Measurements from ENCODE around the gene SLC9A4. TPM values are rescaled to one million over a fixed set of nuclear protein-coding genes. Genes with fewer than 3 reads are reported as not detected.
A peak's percentile ranks its signal among the peaks of the same experiment; 100 is the strongest.
"Not testable (repeated sequence)": the region's sequence is repeated elsewhere in the genome, so short reads cannot be mapped to it uniquely, and the experiment has no call there.

Gene SLC9A4
- total and polyA plus RNA-seq, 12 donors: 0.07 TPM; not detected in 11

GRCh38 chr2:102558463-102558862 is 85.4 kb downstream of the SLC9A4 start:
- intact Hi-C loops (cut with DNase I): no loop called here
- no peak for DNase-seq
- Histone ChIP-seq H3K9me3 (no peaks in the 10 kb centered on the region), H3K27ac (no peak overlapping the region), H3K4me3 (no peak overlapping the region), H3K27me3 (no peaks in the 10 kb centered on the region), H3K36me3 (no peaks in the 10 kb centered on the region), H3K4me1 (no peaks in the 10 kb centered on the region)
- WGBS, 2 donors: 92 to 94% methylated on average over 1 of the region's 1 CpG
- TF ChIP-seq CTCF (IDR thresholded peaks at IDR 0.05): no peak
- no peak for ATAC-seq

GRCh38 chr2:102562542-102562941 is 89.5 kb downstream of the SLC9A4 start:
- ATAC-seq; H3K27ac ChIP-seq; H3K27me3 ChIP-seq; H3K4me3 ChIP-seq; H3K36me3 ChIP-seq; H3K4me1 ChIP-seq; intact Hi-C loops (cut with DNase I); DNase-seq: not testable (repeated sequence)
- WGBS, 2 donors: 75 to 80% methylated on average over 1 of the region's 1 CpG
- H3K9me3 ChIP-seq: peaks cover 0 to 18% (median 8%) of the 10 kb centered on the region in 11 donors

- Histone ChIP-seq H3K27ac (no peak overlapping the region), H3K4me3 (no peak overlapping the region), H3K36me3 (no peaks in the 10 kb centered on the region), H3K27me3 (no peaks in the 10 kb centered on the region), H3K9me3 (peaks cover 0 to 58% (median 5%) of the 10 kb centered on the region in 11 donors), H3K4me1 (no peaks in the 10 kb centered on the region)
- intact Hi-C loops (cut with DNase I): no loop called here
- no peak for DNase-seq
- no peak for ATAC-seq
- TF ChIP-seq CTCF (IDR thresholded peaks at IDR 0.05): no peak
- 94 to 98% methylated on average over 1 of the region's 1 CpG for WGBS, 2 donors
Measured at GRCh38 chr2:102575888-102576287, 102.9 kb downstream of the SLC9A4 start.

- Histone ChIP-seq H3K36me3 (no peaks in the 10 kb centered on the region), H3K9me3 (peaks cover 0 to 52% (median 5%) of the 10 kb centered on the region in 11 donors), H3K4me3 (no peak overlapping the region), H3K27me3 (no peaks in the 10 kb centered on the region), H3K4me1 (peaks cover 0 to 8% (median 0%) of the 10 kb centered on the region in 9 donors), H3K27ac (no peak overlapping the region)
- intact Hi-C loops (cut with DNase I): no loop called here
- DNase-seq (no peak), ATAC-seq (no peak)
- no peak for TF ChIP-seq CTCF (IDR thresholded peaks at IDR 0.05)
- whole genome bisulfite sequencing, 2 donors: 71 to 79% methylated on average over 2 of the region's 2 CpGs
Measured at GRCh38 chr2:102578376-102578775, 105.3 kb downstream of the SLC9A4 start.

GRCh38 chr2:102581911-102582310 is 108.9 kb downstream of the SLC9A4 start:
- intact Hi-C loops (cut with DNase I): no loop called here
- Histone ChIP-seq H3K27ac (no peak overlapping the region), H3K36me3 (no peaks in the 10 kb centered on the region), H3K4me1 (peaks cover 0 to 8% (median 0%) of the 10 kb centered on the region in 9 donors), H3K9me3 (peaks cover 0 to 27% (median 0%) of the 10 kb centered on the region in 11 donors), H3K27me3 (peaks cover 0 to 3% (median 0%) of the 10 kb centered on the region in 7 donors), H3K4me3 (peak overlapping the region in 1 of 10 donors; percentile 21)
- no peak for ATAC-seq
- no peak for TF ChIP-seq CTCF (IDR thresholded peaks at IDR 0.05)
- no peak for DNase-seq
